ENCODE measurements around the gene SPDEF. TPM values are rescaled to one million over a fixed set of nuclear protein-coding genes. Genes with fewer than 3 reads are reported as not detected.

The SPDEF gene
- total and polyA plus RNA-seq, 10 of the 15 experiments (the other 5 are each of a cell fraction or from before 2014, with no cell fraction given): not detected

DNA sequence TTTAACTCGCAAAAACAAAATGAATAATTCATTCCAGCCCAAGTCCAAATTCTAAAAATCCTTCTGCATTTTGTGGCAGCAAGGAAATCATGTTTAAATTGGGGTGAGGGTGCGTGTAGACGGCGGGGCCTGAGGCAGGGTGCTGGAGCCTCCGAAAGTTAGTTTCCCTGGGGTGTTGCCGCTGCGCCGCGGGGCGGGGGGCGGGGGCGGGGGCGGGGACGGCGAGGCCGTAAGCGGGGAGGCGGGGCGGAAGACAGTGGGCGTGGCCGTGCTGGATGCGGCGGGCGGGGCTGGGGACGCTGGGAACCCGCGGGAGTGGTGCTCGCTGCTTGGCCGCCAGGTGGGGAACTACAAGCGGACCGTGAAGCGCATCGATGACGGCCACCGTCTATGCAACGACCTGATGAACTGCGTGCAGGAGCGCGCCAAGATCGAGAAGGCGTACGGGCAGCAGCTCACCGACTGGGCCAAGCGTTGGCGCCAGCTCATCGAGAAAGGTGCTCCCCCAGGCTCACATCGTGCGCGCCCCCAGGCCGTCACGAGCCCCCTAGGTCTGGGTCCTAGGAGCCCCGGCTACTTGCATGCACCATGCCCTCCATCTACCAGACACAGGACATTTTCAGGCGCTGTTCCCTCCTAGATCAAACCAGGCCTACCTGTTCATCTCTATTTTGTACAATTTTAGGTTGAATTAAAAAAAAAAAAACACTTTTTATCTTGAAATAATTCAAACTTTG, 29.0 kb downstream of the SPDEF start (continued):
- TF ChIP-seq NFXL1 (IDR thresholded peaks at IDR 0.05; ENCODE audit: borderline replicate concordance) (no peak), CUX1 (IDR thresholded peaks at IDR 0.05; ENCODE audit: insufficient replicate concordance, low read depth, low read length) (no peak), ZZZ3 (IDR thresholded peaks at IDR 0.05; ENCODE audit: control insufficient read depth, insufficient read length, low read depth) (no peak), SMAD5 (IDR thresholded peaks at IDR 0.05; ENCODE audit: low read depth) (no peak), TBL1XR1 (IDR thresholded peaks at IDR 0.05; ENCODE audit: low read depth, low read length) (no peak), CBX3 (IDR thresholded peaks at IDR 0.05; ENCODE audit: borderline replicate concordance, low read depth) (no peak), ZNF384 (IDR thresholded peaks at IDR 0.05; ENCODE audit: borderline replicate concordance, low read depth, low read length) (no peak), GATAD2B (conservative IDR thresholded peaks at IDR 0.05; ENCODE audit: low read depth) (no peak), POU2F2 (IDR thresholded peaks at IDR 0.05; ENCODE audit: borderline replicate concordance, low read depth, low read length) (peak; percentile 58; the same call in 1 of the 3 replicates), YBX1 (IDR thresholded peaks at IDR 0.05) (no peak), MXI1 (IDR thresholded peaks at IDR 0.05; ENCODE audit: low read depth, low read length) (no peak), ASH2L (IDR thresholded peaks at IDR 0.05; ENCODE audit: borderline replicate concordance, low read depth) (no peak)
- TF ChIP-seq, protein P1, sequence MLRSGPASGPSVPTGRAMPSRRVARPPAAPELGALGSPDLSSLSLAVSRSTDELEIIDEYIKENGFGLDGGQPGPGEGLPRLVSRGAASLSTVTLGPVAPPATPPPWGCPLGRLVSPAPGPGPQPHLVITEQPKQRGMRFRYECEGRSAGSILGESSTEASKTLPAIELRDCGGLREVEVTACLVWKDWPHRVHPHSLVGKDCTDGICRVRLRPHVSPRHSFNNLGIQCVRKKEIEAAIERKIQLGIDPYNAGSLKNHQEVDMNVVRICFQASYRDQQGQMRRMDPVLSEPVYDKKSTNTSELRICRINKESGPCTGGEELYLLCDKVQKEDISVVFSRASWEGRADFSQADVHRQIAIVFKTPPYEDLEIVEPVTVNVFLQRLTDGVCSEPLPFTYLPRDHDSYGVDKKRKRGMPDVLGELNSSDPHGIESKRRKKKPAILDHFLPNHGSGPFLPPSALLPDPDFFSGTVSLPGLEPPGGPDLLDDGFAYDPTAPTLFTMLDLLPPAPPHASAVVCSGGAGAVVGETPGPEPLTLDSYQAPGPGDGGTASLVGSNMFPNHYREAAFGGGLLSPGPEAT (IDR thresholded peaks at IDR 0.05; ENCODE audit: low read depth): no peak
- TF ChIP-seq, protein P2, sequence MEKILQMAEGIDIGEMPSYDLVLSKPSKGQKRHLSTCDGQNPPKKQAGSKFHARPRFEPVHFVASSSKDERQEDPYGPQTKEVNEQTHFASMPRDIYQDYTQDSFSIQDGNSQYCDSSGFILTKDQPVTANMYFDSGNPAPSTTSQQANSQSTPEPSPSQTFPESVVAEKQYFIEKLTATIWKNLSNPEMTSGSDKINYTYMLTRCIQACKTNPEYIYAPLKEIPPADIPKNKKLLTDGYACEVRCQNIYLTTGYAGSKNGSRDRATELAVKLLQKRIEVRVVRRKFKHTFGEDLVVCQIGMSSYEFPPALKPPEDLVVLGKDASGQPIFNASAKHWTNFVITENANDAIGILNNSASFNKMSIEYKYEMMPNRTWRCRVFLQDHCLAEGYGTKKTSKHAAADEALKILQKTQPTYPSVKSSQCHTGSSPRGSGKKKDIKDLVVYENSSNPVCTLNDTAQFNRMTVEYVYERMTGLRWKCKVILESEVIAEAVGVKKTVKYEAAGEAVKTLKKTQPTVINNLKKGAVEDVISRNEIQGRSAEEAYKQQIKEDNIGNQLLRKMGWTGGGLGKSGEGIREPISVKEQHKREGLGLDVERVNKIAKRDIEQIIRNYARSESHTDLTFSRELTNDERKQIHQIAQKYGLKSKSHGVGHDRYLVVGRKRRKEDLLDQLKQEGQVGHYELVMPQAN (conservative IDR thresholded peaks at IDR 0.05): no peak
- TF ChIP-seq, protein P3, sequence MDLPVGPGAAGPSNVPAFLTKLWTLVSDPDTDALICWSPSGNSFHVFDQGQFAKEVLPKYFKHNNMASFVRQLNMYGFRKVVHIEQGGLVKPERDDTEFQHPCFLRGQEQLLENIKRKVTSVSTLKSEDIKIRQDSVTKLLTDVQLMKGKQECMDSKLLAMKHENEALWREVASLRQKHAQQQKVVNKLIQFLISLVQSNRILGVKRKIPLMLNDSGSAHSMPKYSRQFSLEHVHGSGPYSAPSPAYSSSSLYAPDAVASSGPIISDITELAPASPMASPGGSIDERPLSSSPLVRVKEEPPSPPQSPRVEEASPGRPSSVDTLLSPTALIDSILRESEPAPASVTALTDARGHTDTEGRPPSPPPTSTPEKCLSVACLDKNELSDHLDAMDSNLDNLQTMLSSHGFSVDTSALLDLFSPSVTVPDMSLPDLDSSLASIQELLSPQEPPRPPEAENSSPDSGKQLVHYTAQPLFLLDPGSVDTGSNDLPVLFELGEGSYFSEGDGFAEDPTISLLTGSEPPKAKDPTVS (IDR thresholded peaks at IDR 0.05; ENCODE audit: low read depth, low read length): no peak

Measured in GM12878 (cell line).